Right lobe of liver (tissue), 4 donors: Measurements from ENCODE around the gene ZNF260.
"Not testable (repeated sequence)": the region's sequence is repeated elsewhere in the genome, so short reads cannot be mapped to it uniquely, and the experiment has no call there.

Experiments
- POLR2A ChIP-seq: fragments of 450-650 bp; IDR thresholded peaks from one replicate; pipeline ENCODE4 v1.6.1; 2017; ENCODE audit warnings: antibody characterized with exemption, mild to moderate bottlenecking
- TF ChIP-seq, protein P1 (sequence below), 4 donors: fragments of 200-600 bp in 3 of 4; fragments of 450-650 bp in 1 of 4; IDR thresholded peaks; one replicate each; pipeline versions ENCODE4 v1.5.1 to v1.8.0; 2016 to 2022; ENCODE audit warnings: antibody characterized with exemption in 4 of 4, mild to moderate bottlenecking in 2 of 4
- donor health status: DM: no; HTN: no; CAD: no.
- donor health status: DM: no; HTN: no; CAD: no.
- donor health status: DM: no; HTN: yes; CAD: no.

DNA sequence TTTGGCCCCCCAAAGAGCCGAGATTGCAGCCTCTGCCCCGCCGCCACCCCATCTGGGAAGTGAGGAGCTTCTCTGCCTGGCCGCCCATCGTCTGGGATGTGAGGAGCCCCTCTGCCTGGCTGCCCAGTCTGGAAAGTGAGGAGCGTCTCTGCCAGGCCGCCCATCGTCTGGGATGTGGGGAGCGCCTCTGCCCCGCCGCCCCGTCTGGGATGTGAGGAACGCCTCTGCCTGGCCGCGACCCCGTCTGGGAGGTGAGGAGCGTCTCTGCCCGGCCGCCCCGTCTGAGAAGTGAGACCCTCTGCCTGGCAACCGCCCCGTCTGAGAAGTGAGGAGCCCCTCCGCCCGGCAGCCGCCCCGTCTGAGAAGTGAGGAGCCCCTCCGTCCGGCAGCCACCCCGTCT is 37.2 kb downstream of the ZNF260 start:
- TF ChIP-seq, protein P1, sequence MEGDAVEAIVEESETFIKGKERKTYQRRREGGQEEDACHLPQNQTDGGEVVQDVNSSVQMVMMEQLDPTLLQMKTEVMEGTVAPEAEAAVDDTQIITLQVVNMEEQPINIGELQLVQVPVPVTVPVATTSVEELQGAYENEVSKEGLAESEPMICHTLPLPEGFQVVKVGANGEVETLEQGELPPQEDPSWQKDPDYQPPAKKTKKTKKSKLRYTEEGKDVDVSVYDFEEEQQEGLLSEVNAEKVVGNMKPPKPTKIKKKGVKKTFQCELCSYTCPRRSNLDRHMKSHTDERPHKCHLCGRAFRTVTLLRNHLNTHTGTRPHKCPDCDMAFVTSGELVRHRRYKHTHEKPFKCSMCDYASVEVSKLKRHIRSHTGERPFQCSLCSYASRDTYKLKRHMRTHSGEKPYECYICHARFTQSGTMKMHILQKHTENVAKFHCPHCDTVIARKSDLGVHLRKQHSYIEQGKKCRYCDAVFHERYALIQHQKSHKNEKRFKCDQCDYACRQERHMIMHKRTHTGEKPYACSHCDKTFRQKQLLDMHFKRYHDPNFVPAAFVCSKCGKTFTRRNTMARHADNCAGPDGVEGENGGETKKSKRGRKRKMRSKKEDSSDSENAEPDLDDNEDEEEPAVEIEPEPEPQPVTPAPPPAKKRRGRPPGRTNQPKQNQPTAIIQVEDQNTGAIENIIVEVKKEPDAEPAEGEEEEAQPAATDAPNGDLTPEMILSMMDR (IDR thresholded peaks at IDR 0.05): not testable (repeated sequence)
- TF ChIP-seq POLR2A: not testable (repeated sequence)
